ENCODE data around the gene ABCC1. TPM values are rescaled to one million over a fixed set of nuclear protein-coding genes. Genes with fewer than 3 reads are reported as not detected.

The ABCC1 gene
- total RNA-seq, 1 donor from 2014 or later, result 69.4 TPM

DNA sequence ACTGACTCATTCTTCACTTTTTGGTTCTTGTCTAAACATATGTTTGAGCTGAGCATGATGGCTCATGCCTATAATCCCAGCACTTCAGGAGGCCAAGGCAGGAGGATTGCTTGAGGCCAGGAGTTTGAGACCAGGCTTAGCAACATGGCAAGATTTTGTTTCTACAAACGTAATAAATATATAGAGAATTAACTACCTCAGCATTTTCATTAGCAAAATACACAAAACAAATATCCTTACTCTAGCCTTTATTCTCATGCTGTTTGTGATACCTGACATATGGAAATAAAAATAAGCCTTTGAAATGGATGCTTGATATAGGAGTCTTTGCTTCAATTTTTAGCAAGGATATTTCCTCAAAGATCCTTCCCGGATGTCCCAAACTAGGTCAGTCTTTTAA lies 132.8 kb downstream of the ABCC1 start:
- peaks cover 9% of the 10 kb centered on the region for H3K9me3 Mint-ChIP-seq
- TF ChIP-seq, protein P1, sequence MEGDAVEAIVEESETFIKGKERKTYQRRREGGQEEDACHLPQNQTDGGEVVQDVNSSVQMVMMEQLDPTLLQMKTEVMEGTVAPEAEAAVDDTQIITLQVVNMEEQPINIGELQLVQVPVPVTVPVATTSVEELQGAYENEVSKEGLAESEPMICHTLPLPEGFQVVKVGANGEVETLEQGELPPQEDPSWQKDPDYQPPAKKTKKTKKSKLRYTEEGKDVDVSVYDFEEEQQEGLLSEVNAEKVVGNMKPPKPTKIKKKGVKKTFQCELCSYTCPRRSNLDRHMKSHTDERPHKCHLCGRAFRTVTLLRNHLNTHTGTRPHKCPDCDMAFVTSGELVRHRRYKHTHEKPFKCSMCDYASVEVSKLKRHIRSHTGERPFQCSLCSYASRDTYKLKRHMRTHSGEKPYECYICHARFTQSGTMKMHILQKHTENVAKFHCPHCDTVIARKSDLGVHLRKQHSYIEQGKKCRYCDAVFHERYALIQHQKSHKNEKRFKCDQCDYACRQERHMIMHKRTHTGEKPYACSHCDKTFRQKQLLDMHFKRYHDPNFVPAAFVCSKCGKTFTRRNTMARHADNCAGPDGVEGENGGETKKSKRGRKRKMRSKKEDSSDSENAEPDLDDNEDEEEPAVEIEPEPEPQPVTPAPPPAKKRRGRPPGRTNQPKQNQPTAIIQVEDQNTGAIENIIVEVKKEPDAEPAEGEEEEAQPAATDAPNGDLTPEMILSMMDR (IDR thresholded peaks at IDR 0.05; ENCODE audit: unreplicated experiment), result no peak
- H3K27ac Mint-ChIP-seq, result no peak overlapping the region
- H3K36me3 Mint-ChIP-seq, result peaks cover 60% of the 10 kb centered on the region
- H3K4me1 Mint-ChIP-seq, result no peaks in the 10 kb centered on the region
- no peaks in the 10 kb centered on the region for H3K27me3 Mint-ChIP-seq (ENCODE audit: low read depth)
- no peak for DNase-seq (ENCODE audit: low spot score in 2 of 2, unreplicated experiment in 2 of 2)
- H3K4me3 Mint-ChIP-seq, result no peak overlapping the region

DNA sequence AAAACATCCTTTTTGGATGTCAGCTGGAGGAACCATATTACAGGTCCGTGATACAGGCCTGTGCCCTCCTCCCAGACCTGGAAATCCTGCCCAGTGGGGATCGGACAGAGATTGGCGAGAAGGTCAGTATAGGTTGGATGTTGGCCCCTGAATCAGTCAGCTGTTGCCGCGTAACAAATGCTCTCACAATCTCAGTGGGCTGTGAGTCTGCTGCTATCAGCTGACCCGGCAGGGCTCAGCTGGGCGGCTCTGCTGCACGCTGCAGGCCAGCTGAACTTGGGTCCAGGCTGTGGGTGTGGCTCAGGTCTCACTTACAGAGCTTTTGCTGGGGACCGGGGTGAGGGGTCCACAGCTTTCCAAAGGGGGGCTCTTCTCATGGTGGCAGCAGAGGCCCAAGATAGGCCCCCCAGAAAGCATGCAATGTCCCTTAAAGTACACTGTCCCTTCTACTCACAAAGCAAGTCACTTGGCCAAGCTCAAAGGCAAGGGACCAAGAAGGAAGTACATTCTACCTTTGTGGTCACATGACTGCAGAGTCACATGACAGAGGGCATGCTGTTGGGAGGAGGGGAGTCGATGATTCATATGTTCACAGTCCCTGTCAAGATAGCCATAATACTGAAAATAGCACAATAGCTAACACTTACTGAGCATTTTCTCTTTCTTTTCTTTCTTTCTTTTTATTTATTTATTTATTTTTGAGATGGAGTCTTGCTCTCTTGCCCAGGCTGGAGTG lies 134.2 kb downstream of the ABCC1 start:
- no peaks in the 10 kb centered on the region for H3K27me3 Mint-ChIP-seq (ENCODE audit: low read depth)
- TF ChIP-seq, protein P1 (IDR thresholded peaks at IDR 0.05; ENCODE audit: unreplicated experiment), result no peak

DNA sequence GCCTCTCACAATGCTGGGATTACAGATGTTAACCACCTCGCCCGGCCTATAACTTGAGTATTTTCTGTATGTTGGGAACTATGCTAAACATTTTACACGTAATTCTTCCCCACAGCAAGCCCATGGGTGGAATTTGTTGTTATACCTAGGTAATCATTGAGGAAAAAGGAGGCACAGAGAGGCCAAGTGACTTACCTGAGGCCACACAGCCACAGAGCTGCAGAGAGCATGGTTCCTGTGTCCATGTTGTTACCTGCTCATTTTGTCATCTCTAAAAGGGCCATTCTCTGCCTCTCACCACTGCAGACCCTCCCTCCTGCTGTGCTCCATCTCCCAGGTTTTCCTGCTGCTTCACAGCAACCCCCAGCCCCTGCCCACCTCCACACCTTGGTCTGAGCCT lies 135.5 kb downstream of the ABCC1 start:
- Mint-ChIP-seq H3K27me3 (ENCODE audit: low read depth) (no peaks in the 10 kb centered on the region), H3K9me3 (peaks cover 9% of the 10 kb centered on the region), H3K4me3 (no peak overlapping the region), H3K4me1 (no peaks in the 10 kb centered on the region), H3K27ac (no peak overlapping the region), H3K36me3 (peaks cover 52% of the 10 kb centered on the region)
- DNase-seq (ENCODE audit: low spot score in 2 of 2, unreplicated experiment in 2 of 2), result no peak
- TF ChIP-seq, protein P1 (IDR thresholded peaks at IDR 0.05; ENCODE audit: unreplicated experiment), result no peak

More for the DNA sequence above, 134.2 kb downstream of the ABCC1 start:
- Mint-ChIP-seq H3K36me3 (peaks cover 54% of the 10 kb centered on the region), H3K9me3 (peaks cover 9% of the 10 kb centered on the region), H3K4me1 (no peaks in the 10 kb centered on the region), H3K4me3 (no peak overlapping the region), H3K27ac (no peak overlapping the region)
- DNase-seq (ENCODE audit: low spot score in 2 of 2, unreplicated experiment in 2 of 2), result no peak

DNA sequence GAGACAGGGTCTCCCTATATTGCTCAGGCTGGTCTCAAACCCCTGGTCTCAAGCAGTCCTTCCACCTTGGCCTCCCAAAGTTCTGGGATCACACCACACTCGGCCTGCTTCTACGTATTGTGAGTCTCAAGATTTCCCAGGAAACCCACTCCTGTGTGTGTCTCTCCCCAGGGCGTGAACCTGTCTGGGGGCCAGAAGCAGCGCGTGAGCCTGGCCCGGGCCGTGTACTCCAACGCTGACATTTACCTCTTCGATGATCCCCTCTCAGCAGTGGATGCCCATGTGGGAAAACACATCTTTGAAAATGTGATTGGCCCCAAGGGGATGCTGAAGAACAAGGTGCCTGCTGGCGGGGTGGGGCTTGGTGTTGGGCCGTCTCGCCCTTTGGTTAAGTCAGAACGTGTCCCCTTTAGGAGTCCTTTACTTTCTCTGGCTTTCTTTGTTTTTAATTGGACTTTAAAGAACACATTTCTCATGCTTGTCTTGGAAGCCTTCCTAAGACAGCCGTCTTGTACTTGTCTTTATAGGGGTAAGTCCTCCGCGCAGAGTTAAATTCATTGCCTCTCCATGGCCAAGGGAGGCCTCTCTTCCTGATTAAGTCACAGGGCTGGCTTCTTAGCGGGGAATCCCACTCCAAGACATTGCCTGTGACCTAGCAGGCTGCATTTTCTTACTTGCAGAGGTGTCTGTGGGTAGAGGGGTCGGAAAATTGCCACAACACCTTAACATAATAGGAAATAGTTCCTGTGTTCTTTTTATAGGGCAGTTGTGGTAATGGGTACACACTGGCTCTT lies 137.4 kb downstream of the ABCC1 start:
- Mint-ChIP-seq H3K4me3 (no peak overlapping the region), H3K36me3 (peaks cover 59% of the 10 kb centered on the region), H3K27ac (no peak overlapping the region), H3K9me3 (peaks cover 9% of the 10 kb centered on the region), H3K4me1 (no peaks in the 10 kb centered on the region), H3K27me3 (ENCODE audit: low read depth) (no peaks in the 10 kb centered on the region)
- no peak for DNase-seq (ENCODE audit: low spot score in 2 of 2, unreplicated experiment in 2 of 2)
- TF ChIP-seq, protein P1 (IDR thresholded peaks at IDR 0.05; ENCODE audit: unreplicated experiment), result no peak

DNA sequence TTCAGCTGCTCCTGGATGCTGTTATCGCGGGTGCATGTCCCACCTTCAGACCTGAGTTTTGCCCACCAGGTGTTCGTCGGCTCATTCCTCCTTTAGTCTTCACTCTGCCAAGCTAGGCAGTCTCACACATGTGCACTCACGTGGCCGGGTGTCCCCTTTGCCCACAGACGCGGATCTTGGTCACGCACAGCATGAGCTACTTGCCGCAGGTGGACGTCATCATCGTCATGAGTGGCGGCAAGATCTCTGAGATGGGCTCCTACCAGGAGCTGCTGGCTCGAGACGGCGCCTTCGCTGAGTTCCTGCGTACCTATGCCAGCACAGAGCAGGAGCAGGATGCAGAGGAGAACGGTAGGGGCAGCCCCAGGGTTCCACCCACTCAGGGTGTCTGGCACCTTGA lies 140.8 kb downstream of the ABCC1 start:
- H3K4me3 Mint-ChIP-seq, result no peak overlapping the region
- TF ChIP-seq, protein P1 (IDR thresholded peaks at IDR 0.05; ENCODE audit: unreplicated experiment), result no peak
- no peak for DNase-seq (ENCODE audit: low spot score in 2 of 2, unreplicated experiment in 2 of 2)
- H3K27ac Mint-ChIP-seq, result no peak overlapping the region
- no peaks in the 10 kb centered on the region for H3K27me3 Mint-ChIP-seq (ENCODE audit: low read depth)
- H3K9me3 Mint-ChIP-seq, result no peaks in the 10 kb centered on the region
- H3K36me3 Mint-ChIP-seq, result peaks cover 38% of the 10 kb centered on the region
- H3K4me1 Mint-ChIP-seq, result no peaks in the 10 kb centered on the region
